SK-N-MC (cell line): ENCODE measurements around the gene ALMS1.

Experiments used
- EZH2 ChIP-seq: fragments of 200-600 bp; sonication (generic); IDR thresholded peaks from one replicate; pipeline ENCODE4 v1.6.1; 2017; ENCODE audit warnings: antibody characterized with exemption
- POLR2AphosphoS5 ChIP-seq: IDR thresholded peaks from 2 replicates; pipeline ENCODE4 v1.6.1; 2012; ENCODE audit warnings: mild to moderate bottlenecking, low read depth, low read length, borderline replicate concordance

DNA sequence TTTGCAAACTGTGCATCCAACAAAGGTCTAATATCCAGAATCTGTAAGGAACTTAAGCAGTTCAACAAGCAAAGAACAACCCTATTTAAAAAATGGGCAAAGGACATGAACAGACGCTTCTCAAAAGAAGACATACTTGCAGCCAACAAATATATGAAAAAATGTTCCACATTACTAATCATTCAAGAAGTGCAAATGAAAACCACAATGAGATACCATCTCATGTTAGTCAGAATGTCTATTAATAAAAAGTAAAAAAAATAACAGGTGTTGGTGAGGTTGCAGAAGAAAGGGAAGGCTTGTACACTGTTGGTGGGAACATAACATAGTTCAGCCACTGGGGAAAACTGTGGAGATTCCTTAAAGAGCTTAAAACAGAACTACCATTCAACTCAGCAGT, 130.4 kb downstream of the ALMS1 start:
- no peak for TF ChIP-seq POLR2AphosphoS5
- TF ChIP-seq EZH2: no peak
